ENCODE data around the gene PXMP4.

- TF ChIP-seq, protein P1, sequence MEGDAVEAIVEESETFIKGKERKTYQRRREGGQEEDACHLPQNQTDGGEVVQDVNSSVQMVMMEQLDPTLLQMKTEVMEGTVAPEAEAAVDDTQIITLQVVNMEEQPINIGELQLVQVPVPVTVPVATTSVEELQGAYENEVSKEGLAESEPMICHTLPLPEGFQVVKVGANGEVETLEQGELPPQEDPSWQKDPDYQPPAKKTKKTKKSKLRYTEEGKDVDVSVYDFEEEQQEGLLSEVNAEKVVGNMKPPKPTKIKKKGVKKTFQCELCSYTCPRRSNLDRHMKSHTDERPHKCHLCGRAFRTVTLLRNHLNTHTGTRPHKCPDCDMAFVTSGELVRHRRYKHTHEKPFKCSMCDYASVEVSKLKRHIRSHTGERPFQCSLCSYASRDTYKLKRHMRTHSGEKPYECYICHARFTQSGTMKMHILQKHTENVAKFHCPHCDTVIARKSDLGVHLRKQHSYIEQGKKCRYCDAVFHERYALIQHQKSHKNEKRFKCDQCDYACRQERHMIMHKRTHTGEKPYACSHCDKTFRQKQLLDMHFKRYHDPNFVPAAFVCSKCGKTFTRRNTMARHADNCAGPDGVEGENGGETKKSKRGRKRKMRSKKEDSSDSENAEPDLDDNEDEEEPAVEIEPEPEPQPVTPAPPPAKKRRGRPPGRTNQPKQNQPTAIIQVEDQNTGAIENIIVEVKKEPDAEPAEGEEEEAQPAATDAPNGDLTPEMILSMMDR (IDR thresholded peaks at IDR 0.05), result no peak
- TF ChIP-seq POLR2A (IDR thresholded peaks at IDR 0.05), result no peak
These were observed 32.7 kb downstream of the PXMP4 start for GRCh38 chr20:33687370-33687915.

All from esophagus squamous epithelium (tissue), 4 donors.